Smooth muscle cell (in vitro differentiated cells): Measurements from ENCODE around the gene SIAH3. TPM values are rescaled to one million over a fixed set of nuclear protein-coding genes. Genes with fewer than 3 reads are reported as not detected.
"Not testable (repeated sequence)": the region's sequence is repeated elsewhere in the genome, so short reads cannot be mapped to it uniquely, and the experiment has no call there.

Source experiments
- DNase-seq: peaks from one replicate; lab custom pipeline; 2025; ENCODE audit not compliant: unreplicated experiment; lab: John Stamatoyannopoulos, UW
- H2AFZ ChIP-seq: fragments of 200-600 bp; sonication (generic); 2 replicates; pipeline ENCODE4 v1.6.0; 2016; ENCODE audit warnings: antibody characterized with exemption, low read depth, mild to moderate bottlenecking
- H3F3A ChIP-seq: fragments of 200-600 bp; sonication (generic); 2 replicates; pipeline ENCODE4 v1.6.0; 2017; ENCODE audit warnings: antibody characterized with exemption, low read depth
- H3K27ac ChIP-seq: fragments of 200-600 bp; sonication (generic); 2 replicates; pipeline ENCODE4 v1.5.1; 2016; ENCODE audit warnings: low read depth, mild to moderate bottlenecking
- H3K27me3 ChIP-seq: fragments of 200-600 bp; sonication (generic); 2 replicates; pipeline ENCODE4 v1.6.1; 2016; ENCODE audit warnings: low read depth, mild to moderate bottlenecking
- H3K36me3 ChIP-seq: fragments of 200-600 bp; sonication (generic); 2 replicates; pipeline ENCODE4 v1.5.1; 2016; ENCODE audit warnings: low read depth
- H3K4me1 ChIP-seq: fragments of 200-600 bp; sonication (generic); 2 replicates; pipeline ENCODE4 v1.5.1; 2016; ENCODE audit warnings: low read depth
- H3K4me2 ChIP-seq: fragments of 200-600 bp; sonication (generic); 2 replicates; pipeline ENCODE4 v1.6.0; 2016; ENCODE audit warnings: mild to moderate bottlenecking
- H3K4me3 ChIP-seq: fragments of 200-600 bp; sonication (generic); 2 replicates; pipeline ENCODE4 v1.5.1; 2016; ENCODE audit warnings: mild to moderate bottlenecking
- H3K79me2 ChIP-seq: fragments of 200-600 bp; sonication (generic); 2 replicates; pipeline ENCODE4 v1.6.0; 2016; ENCODE audit warnings: low read depth, mild to moderate bottlenecking
- H3K9ac ChIP-seq: fragments of 200-600 bp; sonication (generic); 2 replicates; pipeline ENCODE4 v1.6.0; 2016; ENCODE audit warnings: low read depth
- H3K9me3 ChIP-seq: fragments of 200-600 bp; sonication (generic); replicated peaks from 2 replicates; pipeline ENCODE4 v1.5.1; 2016; ENCODE audit warnings: low read depth
- H4K20me1 ChIP-seq: fragments of 200-600 bp; sonication (generic); 2 replicates; pipeline ENCODE4 v1.6.0; 2016; ENCODE audit warnings: low read depth
- CTCF ChIP-seq: fragments of 200-600 bp; sonication (generic); IDR thresholded peaks from 2 replicates; pipeline ENCODE4 v1.5.1; 2017; ENCODE audit warnings: borderline replicate concordance, mild to moderate bottlenecking, antibody characterized with exemption; ENCODE audit not compliant: insufficient read depth, poor library complexity, severe bottlenecking
- WGBS: methylation state at CpG from one replicate; pipeline ENCODE4 v1.1.7; 2016; ENCODE audit warnings: low lambda C conversion rate; 5-methylcytosine and 5-hydroxymethylcytosine counted together
- polyA plus RNA-seq: library from polyadenylated mRNA; unstranded; fragments of >200 nt; fragmentation: Nextera tagmentation; extraction: Ambion mirVana; gene quantifications from 2 replicates; pipeline ENCODE4 v1.2.1, GENCODE V29; 2016
- total RNA-seq: library from RNA; depleted of rRNA; stranded (reverse); fragments of >200 nt; gene quantifications from 2 replicates; pipeline ENCODE4 v1.2.3, GENCODE V29; 2014

The SIAH3 gene
- total and polyA plus RNA-seq, 2 experiments from 2014 or later, result not detected

- Histone ChIP-seq H3F3A (no peaks in the 10 kb centered on the region), H3K4me3 (no peak overlapping the region), H3K36me3 (no peaks in the 10 kb centered on the region), H2AFZ (no peak overlapping the region), H3K27me3 (no peaks in the 10 kb centered on the region), H3K4me1 (peaks cover 10% of the 10 kb centered on the region), H3K79me2 (no peaks in the 10 kb centered on the region), H3K9me3 (no peaks in the 10 kb centered on the region), H3K4me2 (no peak overlapping the region), H4K20me1 (no peaks in the 10 kb centered on the region), H3K9ac (no peak overlapping the region), H3K27ac (no peak overlapping the region)
- DNase-seq, result no peak
- no peak for TF ChIP-seq CTCF
- WGBS, result 86% methylated on average over 9 of the region's 9 CpGs
Measured at GRCh38 chr13:45875951-45876350, 24.4 kb upstream of the SIAH3 start.

- Histone ChIP-seq H3K27me3 (no peaks in the 10 kb centered on the region), H3K79me2 (no peaks in the 10 kb centered on the region), H4K20me1 (no peaks in the 10 kb centered on the region), H2AFZ (no peak overlapping the region), H3K4me3 (no peak overlapping the region), H3K4me1 (peaks cover 10% of the 10 kb centered on the region), H3K4me2 (peak overlapping the region; percentile 20), H3K27ac (no peak overlapping the region), H3F3A (no peaks in the 10 kb centered on the region), H3K9ac (no peak overlapping the region), H3K9me3 (no peaks in the 10 kb centered on the region), H3K36me3 (no peaks in the 10 kb centered on the region)
- TF ChIP-seq CTCF, result no peak
- no peak for DNase-seq
- WGBS, result 29% methylated on average over 8 of the region's 8 CpGs
Measured at GRCh38 chr13:45873491-45874325, 22.2 kb upstream of the SIAH3 start.

- no peak for DNase-seq
- TF ChIP-seq CTCF, result no peak
- WGBS, result 55% methylated on average over 3 of the region's 3 CpGs
- H3K27ac ChIP-seq, result no peak overlapping the region
- H3K79me2 ChIP-seq, result no peaks in the 10 kb centered on the region
- no peaks in the 10 kb centered on the region for H3F3A ChIP-seq
- no peak overlapping the region for H3K4me2 ChIP-seq
- H3K36me3 ChIP-seq, result no peaks in the 10 kb centered on the region
- no peaks in the 10 kb centered on the region for H3K27me3 ChIP-seq
- no peak overlapping the region for H3K4me3 ChIP-seq
- H2AFZ ChIP-seq, result no peak overlapping the region
- H3K9ac ChIP-seq, result no peak overlapping the region
- no peaks in the 10 kb centered on the region for H3K9me3 ChIP-seq
- no peaks in the 10 kb centered on the region for H4K20me1 ChIP-seq
- peaks cover 10% of the 10 kb centered on the region for H3K4me1 ChIP-seq
Measured at GRCh38 chr13:45872566-45872965, 21.0 kb upstream of the SIAH3 start.

GRCh38 chr13:45871201-45871600, 19.6 kb upstream of the SIAH3 start:
- H3F3A ChIP-seq, H3K9ac ChIP-seq, H3K27ac ChIP-seq, H3K27me3 ChIP-seq, H3K9me3 ChIP-seq, H3K4me2 ChIP-seq, H3K79me2 ChIP-seq, H4K20me1 ChIP-seq, H3K36me3 ChIP-seq, DNase-seq, H2AFZ ChIP-seq, H3K4me3 ChIP-seq: not testable (repeated sequence)
- peaks cover 10% of the 10 kb centered on the region for H3K4me1 ChIP-seq
- 91% methylated on average over 6 of the region's 6 CpGs for WGBS
